Astrocyte (in vitro differentiated cells and primary cell): ENCODE data around the gene CACNA1B. TPM values are rescaled to one million over a fixed set of nuclear protein-coding genes. Genes with fewer than 3 reads are reported as not detected.

ENCODE experiments used
- DNase-seq: peaks from one replicate; pipeline ENCODE4 v3.0.0-alpha.2; 2010; ENCODE audit warnings: low read depth
- FAIRE-seq: peaks from 2 replicates; lab custom pipeline; 2011; peaks lifted over from hg19 to GRCh38; lab: Jason Lieb, UNC
- H2AFZ ChIP-seq: 2 replicates; pipeline ENCODE4 v1.6.0; 2012; ENCODE audit warnings: low read depth, low read length, inconsistent platforms
- H3K27ac ChIP-seq: 2 replicates; pipeline ENCODE4 v1.5.1; 2011; ENCODE audit warnings: low read depth, low read length, inconsistent platforms
- H3K27me3 ChIP-seq: 2 replicates; pipeline ENCODE4 v1.6.0; 2011; ENCODE audit warnings: low read length, inconsistent platforms; ENCODE audit not compliant: insufficient read depth
- H3K36me3 ChIP-seq: 2 replicates; pipeline ENCODE4 v1.5.1; 2011; ENCODE audit warnings: low read length, inconsistent platforms; ENCODE audit not compliant: insufficient read depth
- H3K4me1 ChIP-seq: 2 replicates; pipeline ENCODE4 v1.5.1; 2011; ENCODE audit warnings: low read length, inconsistent platforms; ENCODE audit not compliant: insufficient read depth
- H3K4me2 ChIP-seq: 2 replicates; pipeline ENCODE4 v1.6.0; 2012; ENCODE audit warnings: low read length, inconsistent platforms
- H3K4me3 ChIP-seq: 2 replicates; pipeline ENCODE4 v1.5.1; 2011; ENCODE audit warnings: low read depth, mild to moderate bottlenecking, low read length, inconsistent platforms; ENCODE audit not compliant: insufficient read depth
- H3K79me2 ChIP-seq: 2 replicates; pipeline ENCODE4 v1.6.0; 2012; ENCODE audit warnings: mild to moderate bottlenecking, low read length, inconsistent platforms; ENCODE audit not compliant: insufficient read depth
- H3K9ac ChIP-seq: 2 replicates; pipeline ENCODE4 v1.6.0; 2012; ENCODE audit warnings: mild to moderate bottlenecking, low read length, inconsistent platforms
- H3K9me3 ChIP-seq: 2 replicates; pipeline ENCODE4 v1.5.1; 2012; ENCODE audit warnings: low read depth, mild to moderate bottlenecking, low read length, inconsistent platforms; ENCODE audit not compliant: insufficient read depth
- H4K20me1 ChIP-seq: 2 replicates; pipeline ENCODE4 v1.6.0; 2012; ENCODE audit warnings: low read length, inconsistent platforms; ENCODE audit not compliant: insufficient read depth
- H3K27ac Mint-ChIP-seq: one replicate; pipeline ENCODE4 v1.8.0; 2021; ENCODE audit warnings: mild to moderate bottlenecking, mixed read lengths; ENCODE audit not compliant: unreplicated experiment
- H3K27me3 Mint-ChIP-seq: one replicate; pipeline ENCODE4 v1.8.0; 2021; ENCODE audit warnings: low read depth, mixed read lengths; ENCODE audit not compliant: unreplicated experiment
- H3K36me3 Mint-ChIP-seq: one replicate; pipeline ENCODE4 v1.8.0; 2021; ENCODE audit warnings: low read depth, mixed read lengths; ENCODE audit not compliant: unreplicated experiment
- H3K4me1 Mint-ChIP-seq: one replicate; pipeline ENCODE4 v1.8.0; 2021; ENCODE audit warnings: low read depth, mixed read lengths; ENCODE audit not compliant: unreplicated experiment
- H3K4me3 Mint-ChIP-seq: one replicate; pipeline ENCODE4 v1.8.0; 2021; ENCODE audit warnings: mild to moderate bottlenecking, moderate library complexity, mixed read lengths; ENCODE audit not compliant: unreplicated experiment
- H3K9me3 Mint-ChIP-seq: one replicate; pipeline ENCODE4 v1.8.0; 2021; ENCODE audit warnings: mild to moderate bottlenecking, mixed read lengths; ENCODE audit not compliant: unreplicated experiment
- CTCF ChIP-seq: IDR thresholded peaks from 2 replicates; pipeline ENCODE4 v1.5.1; 2011; ENCODE audit warnings: low read depth, mild to moderate bottlenecking, inconsistent platforms, low read length, moderate library complexity; ENCODE audit not compliant: insufficient read depth
- EZH2 ChIP-seq: IDR thresholded peaks from 2 replicates; pipeline ENCODE4 v1.6.1; 2012; ENCODE audit warnings: mild to moderate bottlenecking, low read length, inconsistent platforms; ENCODE audit not compliant: insufficient read depth
- total RNA-seq: library from RNA; stranded (reverse); gene quantifications from 2 replicates; pipeline ENCODE4 v1.2.1, GENCODE V29; 2021

Gene CACNA1B
- total RNA-seq, 1 donor from 2014 or later = 3.1 TPM

GRCh38 chr9:138009803-138010690 lies 132.5 kb downstream of the CACNA1B start:
- Histone ChIP-seq H3K27me3 (no peaks in the 10 kb centered on the region), H3K4me3 (no peak overlapping the region), H3K36me3 (no peaks in the 10 kb centered on the region), H3K4me1 (no peaks in the 10 kb centered on the region), H3K27ac (no peak overlapping the region), H3K4me2 (no peak overlapping the region), H3K9me3 (peaks cover 5% of the 10 kb centered on the region), H3K79me2 (no peaks in the 10 kb centered on the region), H3K9ac (no peak overlapping the region), H2AFZ (no peak overlapping the region), H4K20me1 (no peaks in the 10 kb centered on the region)
- no peaks in the 10 kb centered on the region for H3K9me3 Mint-ChIP-seq
- FAIRE-seq (no peak), DNase-seq (no peak)
- no peak overlapping the region for H3K27ac Mint-ChIP-seq
- peaks cover 2% of the 10 kb centered on the region for H3K4me1 Mint-ChIP-seq
- no peak overlapping the region for H3K4me3 Mint-ChIP-seq
- no peaks in the 10 kb centered on the region for H3K36me3 Mint-ChIP-seq
- no peak for TF ChIP-seq CTCF
- TF ChIP-seq EZH2 = no peak
- peaks cover 25% of the 10 kb centered on the region for H3K27me3 Mint-ChIP-seq

- H2AFZ ChIP-seq = no peak overlapping the region
- H3K27ac Mint-ChIP-seq = no peak overlapping the region
- H3K79me2 ChIP-seq = no peaks in the 10 kb centered on the region
- H4K20me1 ChIP-seq = no peaks in the 10 kb centered on the region
- H3K36me3 Mint-ChIP-seq = no peaks in the 10 kb centered on the region
- no peaks in the 10 kb centered on the region for H3K4me1 ChIP-seq
- H3K4me3 Mint-ChIP-seq = no peak overlapping the region
- H3K36me3 ChIP-seq = no peaks in the 10 kb centered on the region
- peaks cover 26% of the 10 kb centered on the region for H3K27me3 Mint-ChIP-seq
- H3K9ac ChIP-seq = no peak overlapping the region
- no peak overlapping the region for H3K4me2 ChIP-seq
- no peaks in the 10 kb centered on the region for H3K9me3 Mint-ChIP-seq
- TF ChIP-seq CTCF (no peak), EZH2 (no peak)
- H3K4me3 ChIP-seq = no peak overlapping the region
- H3K4me1 Mint-ChIP-seq = peaks cover 2% of the 10 kb centered on the region
- no peaks in the 10 kb centered on the region for H3K27me3 ChIP-seq
- DNase-seq = no peak
- no peak overlapping the region for H3K27ac ChIP-seq
- FAIRE-seq = no peak
- H3K9me3 ChIP-seq = peaks cover 5% of the 10 kb centered on the region
Observed at GRCh38 chr9:138010861-138011260, 133.3 kb downstream of the CACNA1B start.
